GM23338 (cell line): ENCODE results near the gene MAT2A. TPM values are rescaled to one million over a fixed set of nuclear protein-coding genes. Genes with fewer than 3 reads are reported as not detected.

Source experiments
- ATAC-seq: fragments of 200-7000 bp; cut with Tn5 transposase; 3 replicates; pipeline ENCODE4 v1.9.1; 2020
- DNase-seq: peaks from one replicate; pipeline ENCODE4 v3.0.0-alpha.2; 2015; ENCODE audit warnings: low spot score
- H2AFZ ChIP-seq: fragments of 200-600 bp; sonication (generic); 2 replicates; pipeline ENCODE4 v1.8.0; 2016; ENCODE audit warnings: antibody characterized with exemption, mild to moderate bottlenecking, moderate library complexity
- H3F3A ChIP-seq: fragments of 200-600 bp; sonication (generic); replicated peaks from 2 replicates; pipeline ENCODE4 v1.8.0; 2017; ENCODE audit warnings: antibody characterized with exemption, mixed run types, low read depth
- H3K27ac ChIP-seq: fragments of 200-600 bp; sonication (generic); 2 replicates; pipeline ENCODE4 v1.6.1; 2016; ENCODE audit warnings: low read depth
- H3K27me3 ChIP-seq: fragments of 200-600 bp; sonication (generic); 2 replicates; pipeline ENCODE4 v1.8.0; 2016; ENCODE audit warnings: mild to moderate bottlenecking, mixed run types, moderate library complexity; ENCODE audit not compliant: insufficient read depth
- H3K36me3 ChIP-seq: fragments of 200-600 bp; sonication (generic); 2 replicates; pipeline ENCODE4 v1.8.0; 2016; ENCODE audit warnings: mild to moderate bottlenecking; ENCODE audit not compliant: insufficient read depth
- H3K4me1 ChIP-seq: fragments of 200-600 bp; sonication (generic); 2 replicates; pipeline ENCODE4 v1.8.0; 2016; ENCODE audit warnings: mild to moderate bottlenecking, moderate library complexity; ENCODE audit not compliant: insufficient read depth
- H3K4me2 ChIP-seq: fragments of 200-600 bp; sonication (generic); 2 replicates; pipeline ENCODE4 v1.7.1; 2017; ENCODE audit warnings: mixed run types
- H3K4me3 ChIP-seq: fragments of 200-600 bp; sonication (generic); 2 replicates; pipeline ENCODE4 v1.6.1; 2016; ENCODE audit warnings: mixed run types
- H3K79me2 ChIP-seq: fragments of 200-600 bp; sonication (generic); replicated peaks from 2 replicates; pipeline ENCODE4 v1.8.0; 2017; ENCODE audit warnings: mild to moderate bottlenecking; ENCODE audit not compliant: insufficient read depth
- H3K9me2 ChIP-seq: fragments of 200-600 bp; sonication (generic); 2 replicates; pipeline ENCODE4 v1.8.0; 2017; ENCODE audit not compliant: insufficient read depth
- H4K20me1 ChIP-seq: fragments of 200-600 bp; sonication (generic); replicated peaks from 2 replicates; pipeline ENCODE4 v1.8.0; 2017; ENCODE audit warnings: mild to moderate bottlenecking; ENCODE audit not compliant: insufficient read depth
- H3K27ac Mint-ChIP-seq: 2 replicates; pipeline ENCODE4 v1.8.0; 2020; ENCODE audit warnings: inconsistent platforms, mild to moderate bottlenecking, moderate library complexity, mixed read lengths
- H3K27me3 Mint-ChIP-seq: 3 replicates; pipeline ENCODE4 v1.8.0; 2022; ENCODE audit warnings: low read depth, mild to moderate bottlenecking, moderate library complexity, mixed read lengths, inconsistent platforms; ENCODE audit not compliant: insufficient read depth, poor library complexity
- H3K36me3 Mint-ChIP-seq: 3 replicates; pipeline ENCODE4 v1.8.0; 2021; ENCODE audit warnings: low read depth, mild to moderate bottlenecking, inconsistent platforms, moderate library complexity, mixed read lengths
- H3K4me1 Mint-ChIP-seq: 3 replicates; pipeline ENCODE4 v1.8.0; 2020; ENCODE audit warnings: mild to moderate bottlenecking, inconsistent platforms, mixed read lengths
- H3K4me3 Mint-ChIP-seq: 3 replicates; pipeline ENCODE4 v1.8.0; 2021; ENCODE audit warnings: moderate library complexity, mild to moderate bottlenecking, inconsistent platforms, mixed read lengths
- H3K9me3 Mint-ChIP-seq: 3 replicates; pipeline ENCODE4 v1.8.0; 2020; ENCODE audit warnings: moderate library complexity, mild to moderate bottlenecking, inconsistent platforms, mixed read lengths
- CREB1 ChIP-seq: fragments of 250-450 bp; sonication (Bioruptor Pico); IDR thresholded peaks from 2 replicates; pipeline ENCODE4 v1.5.0; 2020; ENCODE audit warnings: low read depth, mild to moderate bottlenecking, moderate library complexity
- CTCF ChIP-seq, 2 experiments: fragments of 200-600 bp in 1 of 2; sonication (generic) in 1 of 2; conservative IDR thresholded peaks; 2 replicates each; pipeline versions ENCODE4 v1.5.1 to v1.6.1; 2016 to 2017; ENCODE audit warnings: antibody characterized with exemption in 2 of 2, low read depth in 2 of 2, mild to moderate bottlenecking in 2 of 2, moderate library complexity in 1 of 2
- ETS1 ChIP-seq: IDR thresholded peaks from 2 replicates; pipeline ENCODE4 v1.6.1; 2016; ENCODE audit warnings: antibody characterized with exemption
- EZH2 ChIP-seq: fragments of 200-600 bp; sonication (generic); IDR thresholded peaks from one replicate; pipeline ENCODE4 v1.8.0; 2017; ENCODE audit warnings: antibody characterized with exemption, mild to moderate bottlenecking, low read depth; ENCODE audit not compliant: unreplicated experiment
- JUNB ChIP-seq: IDR thresholded peaks from one replicate; pipeline ENCODE4 v1.6.1; 2016; ENCODE audit warnings: antibody characterized with exemption; ENCODE audit not compliant: unreplicated experiment
- NANOG ChIP-seq: IDR thresholded peaks from 2 replicates; pipeline ENCODE4 v1.6.1; 2016; ENCODE audit warnings: antibody characterized with exemption, borderline replicate concordance
- POLR2AphosphoS5 ChIP-seq: IDR thresholded peaks from 2 replicates; pipeline ENCODE4 v1.6.1; 2016; ENCODE audit warnings: antibody characterized with exemption, low read depth
- REST ChIP-seq: IDR thresholded peaks from one replicate; pipeline ENCODE4 v1.6.1; 2018; ENCODE audit warnings: antibody characterized with exemption; ENCODE audit not compliant: unreplicated experiment
- STAT1 ChIP-seq: IDR thresholded peaks from one replicate; pipeline ENCODE4 v1.6.1; 2016; ENCODE audit warnings: antibody characterized with exemption; ENCODE audit not compliant: unreplicated experiment
- ZNF114 ChIP-seq: fragments of 250-450 bp; sonication (Bioruptor Pico); IDR thresholded peaks from 2 replicates; pipeline ENCODE4 v1.5.0; 2020; ENCODE audit warnings: mild to moderate bottlenecking, moderate library complexity
- polyA plus RNA-seq: library from polyadenylated mRNA; unstranded; fragments of >200 nt; fragmentation: Nextera tagmentation; extraction: Ambion mirVana; gene quantifications from 2 replicates; pipeline ENCODE4 v1.2.1, GENCODE V29; 2016
- total RNA-seq: library from RNA; depleted of rRNA; stranded (reverse); fragments of >200 nt; shearing (Covaris generic); gene quantifications from 2 replicates; pipeline ENCODE4 v1.2.3, GENCODE V29; 2014

The MAT2A gene
- total and polyA plus RNA-seq, 2 experiments from 2014 or later, result 105 to 232 TPM

- TF ChIP-seq EZH2 (no peak), JUNB (no peak), STAT1 (no peak), ZNF114 (CRISPR knock-in tag) (no peak), REST (no peak), NANOG (no peak), CREB1 (no peak)
Observed at GRCh38 chr2:85553184-85553583, 14.2 kb downstream of the MAT2A start (continued).

- DNase-seq (no peak), ATAC-seq (no peak)
- Histone ChIP-seq H3K36me3 (peaks cover 35% of the 10 kb centered on the region), H3K4me2 (no peak overlapping the region), H3F3A (peaks cover 3% of the 10 kb centered on the region; the same call in 1 of the 2 replicates), H3K4me1 (0 out of 2 replicates have a peak, but pooled peaks cover 2% of the 10 kb centered on the region), H3K4me3 (no peak overlapping the region), H4K20me1 (peaks cover 9% of the 10 kb centered on the region; the same call in 1 of the 2 replicates), H3K79me2 (peaks cover 22% of the 10 kb centered on the region), H3K27ac (no peak overlapping the region), H2AFZ (no peak overlapping the region), H3K9me2 (no peaks in the 10 kb centered on the region), H3K27me3 (no peaks in the 10 kb centered on the region)
- TF ChIP-seq CTCF (conservative IDR thresholded peaks at IDR 0.05; ENCODE audit: low read depth in 2 of 2) (no peak), NANOG (no peak), ETS1 (no peak), STAT1 (no peak), JUNB (no peak), POLR2AphosphoS5 (no peak), CREB1 (no peak), REST (no peak)
- H3K4me3 Mint-ChIP-seq, result no peak overlapping the region
- H3K27me3 Mint-ChIP-seq, result peaks cover 1% of the 10 kb centered on the region
- no peaks in the 10 kb centered on the region for H3K9me3 Mint-ChIP-seq
- peaks cover 3% of the 10 kb centered on the region; the same call in 2 of the 3 replicates for H3K4me1 Mint-ChIP-seq
- H3K27ac Mint-ChIP-seq, result no peak overlapping the region
- H3K36me3 Mint-ChIP-seq, result peaks cover 57% of the 10 kb centered on the region
Observed at GRCh38 chr2:85554980-85555612, 16.1 kb downstream of the MAT2A start.
